HL-60 (cell line): ENCODE measurements around the gene AFF3.

ENCODE experiments used
- DNase-seq, 2 experiments: peaks; one replicate each; pipeline ENCODE4 v3.0.0-alpha.2; 2010 to 2020; ENCODE audit warnings: low read depth in 1 of 2, low spot score in 1 of 2
- H3K27ac ChIP-seq: fragments of 250-450 bp; sonication (Bioruptor Pico); replicated peaks from 2 replicates; pipeline ENCODE4 v1.5.1; 2020; ENCODE audit warnings: mild to moderate bottlenecking, moderate library complexity
- H3K27me3 ChIP-seq: fragments of 250-450 bp; sonication (Bioruptor Pico); 2 replicates; pipeline ENCODE4 v1.5.1; 2021; ENCODE audit warnings: mild to moderate bottlenecking, moderate library complexity; ENCODE audit not compliant: insufficient read depth, poor library complexity, severe bottlenecking
- H3K4me3 ChIP-seq: replicated peaks from 2 replicates; pipeline ENCODE4 v1.5.1; 2011; ENCODE audit warnings: mild to moderate bottlenecking, control low read depth, low read length; ENCODE audit not compliant: insufficient read depth
- GABPA ChIP-seq: IDR thresholded peaks from 2 replicates; pipeline ENCODE4 v1.6.1; 2012; ENCODE audit warnings: low read depth
- POLR2AphosphoS5 ChIP-seq: IDR thresholded peaks from 2 replicates; pipeline ENCODE4 v1.6.1; 2012; ENCODE audit warnings: low read depth
- SPI1 ChIP-seq: IDR thresholded peaks from 2 replicates; pipeline ENCODE4 v1.6.1; 2012; ENCODE audit warnings: low read depth, mild to moderate bottlenecking, borderline replicate concordance
- TF ChIP-seq, protein P1 (sequence below): IDR thresholded peaks from 2 replicates; pipeline ENCODE4 v1.6.1; 2012; ENCODE audit warnings: low read depth; ENCODE audit not compliant: insufficient replicate concordance
- TF ChIP-seq, protein P2 (sequence below): IDR thresholded peaks from one replicate; pipeline ENCODE4 v1.5.1; 2011; ENCODE audit warnings: low read length, control low read depth, inconsistent platforms; ENCODE audit not compliant: insufficient read depth

AFF3 gene

DNA sequence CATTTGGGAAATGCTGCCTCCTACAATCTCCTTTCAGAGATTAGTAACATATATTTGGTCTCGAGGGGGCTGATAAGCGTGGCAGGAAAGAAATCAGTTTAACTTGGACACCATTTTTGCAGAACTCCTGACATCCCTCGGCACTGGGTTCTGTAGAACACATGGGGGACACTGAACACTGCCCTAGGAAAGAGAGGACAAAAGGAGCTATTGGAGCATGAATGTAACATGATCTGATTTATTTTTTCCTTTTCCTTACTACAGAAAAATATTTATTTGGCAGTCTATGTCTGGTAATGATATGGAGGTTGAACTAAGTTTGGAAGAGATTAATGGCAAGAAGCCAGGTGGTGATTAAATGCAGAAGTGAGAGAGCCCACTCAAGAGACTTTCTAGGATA lies 153.8 kb downstream of the AFF3 start:
- DNase-seq, result no peak
- no peak for TF ChIP-seq GABPA
- TF ChIP-seq SPI1, result no peak
- TF ChIP-seq, protein P1, sequence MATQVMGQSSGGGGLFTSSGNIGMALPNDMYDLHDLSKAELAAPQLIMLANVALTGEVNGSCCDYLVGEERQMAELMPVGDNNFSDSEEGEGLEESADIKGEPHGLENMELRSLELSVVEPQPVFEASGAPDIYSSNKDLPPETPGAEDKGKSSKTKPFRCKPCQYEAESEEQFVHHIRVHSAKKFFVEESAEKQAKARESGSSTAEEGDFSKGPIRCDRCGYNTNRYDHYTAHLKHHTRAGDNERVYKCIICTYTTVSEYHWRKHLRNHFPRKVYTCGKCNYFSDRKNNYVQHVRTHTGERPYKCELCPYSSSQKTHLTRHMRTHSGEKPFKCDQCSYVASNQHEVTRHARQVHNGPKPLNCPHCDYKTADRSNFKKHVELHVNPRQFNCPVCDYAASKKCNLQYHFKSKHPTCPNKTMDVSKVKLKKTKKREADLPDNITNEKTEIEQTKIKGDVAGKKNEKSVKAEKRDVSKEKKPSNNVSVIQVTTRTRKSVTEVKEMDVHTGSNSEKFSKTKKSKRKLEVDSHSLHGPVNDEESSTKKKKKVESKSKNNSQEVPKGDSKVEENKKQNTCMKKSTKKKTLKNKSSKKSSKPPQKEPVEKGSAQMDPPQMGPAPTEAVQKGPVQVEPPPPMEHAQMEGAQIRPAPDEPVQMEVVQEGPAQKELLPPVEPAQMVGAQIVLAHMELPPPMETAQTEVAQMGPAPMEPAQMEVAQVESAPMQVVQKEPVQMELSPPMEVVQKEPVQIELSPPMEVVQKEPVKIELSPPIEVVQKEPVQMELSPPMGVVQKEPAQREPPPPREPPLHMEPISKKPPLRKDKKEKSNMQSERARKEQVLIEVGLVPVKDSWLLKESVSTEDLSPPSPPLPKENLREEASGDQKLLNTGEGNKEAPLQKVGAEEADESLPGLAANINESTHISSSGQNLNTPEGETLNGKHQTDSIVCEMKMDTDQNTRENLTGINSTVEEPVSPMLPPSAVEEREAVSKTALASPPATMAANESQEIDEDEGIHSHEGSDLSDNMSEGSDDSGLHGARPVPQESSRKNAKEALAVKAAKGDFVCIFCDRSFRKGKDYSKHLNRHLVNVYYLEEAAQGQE, result no peak
- TF ChIP-seq POLR2AphosphoS5, result no peak
- TF ChIP-seq, protein P2, sequence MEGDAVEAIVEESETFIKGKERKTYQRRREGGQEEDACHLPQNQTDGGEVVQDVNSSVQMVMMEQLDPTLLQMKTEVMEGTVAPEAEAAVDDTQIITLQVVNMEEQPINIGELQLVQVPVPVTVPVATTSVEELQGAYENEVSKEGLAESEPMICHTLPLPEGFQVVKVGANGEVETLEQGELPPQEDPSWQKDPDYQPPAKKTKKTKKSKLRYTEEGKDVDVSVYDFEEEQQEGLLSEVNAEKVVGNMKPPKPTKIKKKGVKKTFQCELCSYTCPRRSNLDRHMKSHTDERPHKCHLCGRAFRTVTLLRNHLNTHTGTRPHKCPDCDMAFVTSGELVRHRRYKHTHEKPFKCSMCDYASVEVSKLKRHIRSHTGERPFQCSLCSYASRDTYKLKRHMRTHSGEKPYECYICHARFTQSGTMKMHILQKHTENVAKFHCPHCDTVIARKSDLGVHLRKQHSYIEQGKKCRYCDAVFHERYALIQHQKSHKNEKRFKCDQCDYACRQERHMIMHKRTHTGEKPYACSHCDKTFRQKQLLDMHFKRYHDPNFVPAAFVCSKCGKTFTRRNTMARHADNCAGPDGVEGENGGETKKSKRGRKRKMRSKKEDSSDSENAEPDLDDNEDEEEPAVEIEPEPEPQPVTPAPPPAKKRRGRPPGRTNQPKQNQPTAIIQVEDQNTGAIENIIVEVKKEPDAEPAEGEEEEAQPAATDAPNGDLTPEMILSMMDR, result no peak
- peaks cover 4% of the 10 kb centered on the region for H3K27me3 ChIP-seq
- no peak overlapping the region for H3K27ac ChIP-seq
- H3K4me3 ChIP-seq, result no peak overlapping the region

DNA sequence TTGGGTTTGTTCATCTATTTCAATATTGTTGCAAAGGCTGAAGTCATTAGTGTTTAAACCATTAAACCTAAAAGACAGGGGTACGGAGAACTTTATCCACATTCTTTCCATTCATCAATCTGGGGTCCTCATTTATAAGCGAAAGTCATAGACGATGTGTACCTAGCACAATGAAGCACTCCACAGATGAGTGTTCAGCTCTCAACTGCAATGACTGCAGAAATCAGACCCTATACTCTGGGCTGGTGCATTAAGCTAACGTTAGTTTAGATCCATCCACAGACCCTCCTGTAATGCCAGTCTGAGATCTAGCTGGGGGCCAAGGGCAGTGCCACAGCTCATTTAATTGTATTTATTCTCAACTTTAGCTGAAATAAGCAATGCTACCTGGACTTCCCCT lies 155.2 kb downstream of the AFF3 start:
- DNase-seq, result no peak
- Histone ChIP-seq H3K4me3 (no peak overlapping the region), H3K27ac (no peak overlapping the region), H3K27me3 (peaks cover 7% of the 10 kb centered on the region)
- TF ChIP-seq GABPA (no peak), POLR2AphosphoS5 (no peak)
- TF ChIP-seq, protein P2, result no peak
- TF ChIP-seq, protein P1, result no peak

DNA sequence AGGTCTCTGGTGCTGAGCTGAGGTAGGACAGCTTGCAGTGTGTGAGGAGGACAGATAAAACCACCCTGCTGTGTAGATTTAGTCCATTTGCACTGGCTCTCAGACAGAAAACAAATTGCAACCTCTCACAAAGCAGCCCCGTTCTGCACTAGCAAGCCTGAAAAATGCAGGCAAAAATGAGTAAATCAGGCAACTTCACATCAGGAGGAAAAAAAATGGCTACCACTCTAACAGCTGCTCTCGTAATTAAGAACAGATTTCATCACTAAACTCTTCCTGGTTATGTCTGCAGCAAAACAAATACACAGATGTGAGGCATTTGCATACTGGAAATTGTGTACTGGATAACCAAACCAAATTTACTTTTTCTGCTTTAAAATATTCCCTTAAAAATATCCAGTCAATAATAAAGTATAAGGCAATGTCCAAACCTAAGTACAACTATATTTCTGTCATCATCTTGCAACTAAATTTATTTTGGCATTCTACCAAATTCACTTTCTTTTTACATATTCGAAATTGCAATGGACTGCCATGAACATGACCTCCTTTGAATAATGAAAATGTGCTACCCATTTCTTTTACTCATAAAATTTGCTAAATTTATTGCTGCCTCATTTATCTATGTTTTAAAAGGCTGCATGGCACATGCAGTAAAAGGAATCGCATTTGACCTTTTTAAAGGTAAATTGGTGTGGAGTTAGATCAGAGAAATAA lies 157.4 kb downstream of the AFF3 start:
- Histone ChIP-seq H3K27ac (no peak overlapping the region), H3K27me3 (peaks cover 7% of the 10 kb centered on the region), H3K4me3 (no peak overlapping the region)
- no peak for DNase-seq
- TF ChIP-seq, protein P1, result no peak
- TF ChIP-seq, protein P2, result no peak
- no peak for TF ChIP-seq GABPA
- no peak for TF ChIP-seq SPI1
- no peak for TF ChIP-seq POLR2AphosphoS5
